OCI-LY3 (cell line): ENCODE results near the gene MBD2.

ENCODE experiments used
- CTCF ChIP-seq: fragments of 200-600, 300-600 bp; sonication (generic); IDR thresholded peaks from 2 replicates; pipeline ENCODE4 v1.5.1; 2014; ENCODE audit warnings: antibody characterized with exemption, low read length, low read depth
- EZH2phosphoT487 ChIP-seq: fragments of 200-600 bp; shearing (Covaris generic); IDR thresholded peaks from 2 replicates; pipeline ENCODE4 v1.6.1; 2018; ENCODE audit warnings: antibody characterized with exemption, mixed run types, low read depth

GRCh38 chr18:54241483-54241882, 17.0 kb upstream of the MBD2 start:
- no peak for TF ChIP-seq CTCF
- no peak for TF ChIP-seq EZH2phosphoT487
